GM13977 (cell line): ENCODE data around the gene PRUNE2.

Source experiments
- DNase-seq: peaks from one replicate; pipeline ENCODE4 v3.0.0; 2012; ENCODE audit warnings: low spot score
- CTCF ChIP-seq: IDR thresholded peaks from 2 replicates; pipeline ENCODE4 v1.5.1; 2012; ENCODE audit warnings: mild to moderate bottlenecking, control low read depth; ENCODE audit not compliant: insufficient read depth; ENCODE audit errors: extremely low read depth, missing control alignments
- in situ Hi-C: fragments of 300-500 bp; cut with MboI; formaldehyde crosslinking; loops from one replicate; pipeline ENCODE4 v1.12.0; 2022; ENCODE audit warnings: low sequenced_read_pairs, low pct_unique_long_range_greater_than_20kb, mixed read lengths, inconsistent platforms; ENCODE audit not compliant: unreplicated experiment

PRUNE2 gene

GRCh38 chr9:76592091-76592973 lies 313.6 kb downstream of the PRUNE2 start:
- in situ Hi-C loops, result no loop called here
- no peak for DNase-seq
- TF ChIP-seq CTCF, result no peak

- no peak for DNase-seq
- no peak for TF ChIP-seq CTCF
- in situ Hi-C loops, result no loop called here
Observed at GRCh38 chr9:76591256-76591950, 314.5 kb downstream of the PRUNE2 start.

GRCh38 chr9:76588316-76588715 lies 317.6 kb downstream of the PRUNE2 start:
- no peak for DNase-seq
- no peak for TF ChIP-seq CTCF
- in situ Hi-C loops, result no loop called here

- DNase-seq, result no peak
- no peak for TF ChIP-seq CTCF
- in situ Hi-C loops, result no loop called here
Observed at GRCh38 chr9:76586390-76587314, 319.3 kb downstream of the PRUNE2 start.

- in situ Hi-C loops, result no loop called here
- no peak for DNase-seq
- no peak for TF ChIP-seq CTCF
Observed at GRCh38 chr9:76585487-76586389, 320.2 kb downstream of the PRUNE2 start.
